ENCODE measurements around the gene BRD7.

Gene BRD7

GRCh38 chr16:50388496-50388895 is 19.7 kb upstream of the BRD7 start:
- no peak for DNase-seq

GRCh38 chr16:50386774-50387173 is 18.0 kb upstream of the BRD7 start:
- DNase-seq = no peak

DNA sequence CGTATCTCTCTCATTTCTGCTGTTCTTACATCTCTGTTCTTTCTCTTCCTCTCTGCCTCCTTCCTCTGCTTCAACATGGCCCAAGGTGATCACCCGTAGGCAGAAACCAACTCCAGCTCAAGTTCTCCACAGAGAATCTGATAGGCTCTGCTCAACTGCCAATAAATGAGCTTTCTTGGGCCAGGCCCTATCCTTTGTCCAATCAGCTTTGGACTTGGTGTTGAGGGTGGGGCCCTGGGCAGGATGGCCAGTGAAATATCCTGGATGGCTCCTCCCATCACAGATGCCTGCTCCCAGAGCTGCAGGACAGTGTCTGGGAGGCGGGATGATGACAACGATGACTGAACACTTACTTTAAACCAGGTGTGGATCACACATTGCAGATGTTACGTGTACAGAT is 17.4 kb upstream of the BRD7 start:
- DNase-seq = no peak

DNA sequence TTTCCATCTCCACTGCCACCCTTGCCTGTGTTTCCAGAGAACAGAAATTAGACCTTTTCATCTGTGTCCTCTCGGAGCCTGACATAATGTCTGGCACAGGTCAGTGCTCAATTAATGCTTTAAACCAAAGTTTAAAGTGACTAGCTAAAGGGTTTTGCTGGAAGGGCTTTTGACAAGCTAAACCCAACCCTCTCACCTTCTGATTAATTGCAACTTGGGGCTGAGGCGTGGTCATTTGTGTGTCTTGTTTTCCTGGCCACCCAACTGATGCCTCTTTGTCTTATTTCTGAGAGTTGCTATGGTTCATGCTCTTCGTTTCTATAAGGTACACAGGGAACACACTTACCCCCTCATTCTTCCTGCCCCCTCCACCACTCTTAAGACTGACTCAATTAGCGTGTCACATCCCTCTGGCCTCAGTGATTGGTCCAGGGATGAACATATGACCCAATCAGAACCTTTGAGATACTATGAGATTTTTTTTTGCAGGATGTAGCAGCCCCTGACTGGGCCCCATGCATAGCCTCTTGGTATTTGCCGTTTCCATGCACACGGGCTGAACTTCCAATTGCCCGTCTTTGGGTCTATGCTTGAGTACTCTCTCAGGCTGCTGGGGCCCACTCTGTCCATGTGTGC is 15.8 kb upstream of the BRD7 start:
- no peak for DNase-seq

DNA sequence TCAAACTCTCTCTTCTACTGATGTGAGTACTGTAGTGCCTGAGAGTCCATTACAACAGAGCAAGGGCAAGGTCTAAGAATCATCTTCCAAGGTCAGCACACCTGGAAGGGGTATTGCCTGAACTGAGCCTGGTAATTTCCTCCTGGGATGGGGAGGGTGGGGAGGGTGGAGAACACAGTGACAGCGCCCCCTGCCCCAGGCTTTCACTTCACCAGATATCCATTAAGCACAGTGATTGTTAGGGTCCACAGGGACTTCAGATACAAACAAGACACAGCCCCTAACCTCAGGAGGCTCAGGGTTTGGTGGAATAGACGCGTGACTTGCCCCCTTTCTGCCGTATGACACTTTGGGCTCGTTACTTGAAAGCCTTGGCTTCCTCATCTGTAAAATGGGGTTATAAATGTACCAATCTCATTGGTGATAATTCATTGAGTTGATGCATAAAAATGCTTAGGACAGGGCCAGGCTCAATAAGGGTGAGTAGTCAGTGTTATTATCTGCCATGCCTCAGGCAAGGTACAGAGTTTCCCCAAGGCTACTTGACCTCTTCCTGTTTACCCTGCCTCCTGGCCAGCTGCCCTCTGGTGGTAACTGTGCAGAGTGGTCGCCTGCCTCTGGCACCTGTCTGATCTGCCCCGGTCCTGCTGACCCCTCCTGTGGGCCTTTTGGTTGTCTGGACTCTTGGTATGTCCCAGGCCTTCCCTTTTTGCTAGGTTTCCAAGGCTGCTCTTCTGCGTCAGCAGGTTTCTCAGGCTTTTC is 13.1 kb upstream of the BRD7 start:
- no peak for DNase-seq

DNA sequence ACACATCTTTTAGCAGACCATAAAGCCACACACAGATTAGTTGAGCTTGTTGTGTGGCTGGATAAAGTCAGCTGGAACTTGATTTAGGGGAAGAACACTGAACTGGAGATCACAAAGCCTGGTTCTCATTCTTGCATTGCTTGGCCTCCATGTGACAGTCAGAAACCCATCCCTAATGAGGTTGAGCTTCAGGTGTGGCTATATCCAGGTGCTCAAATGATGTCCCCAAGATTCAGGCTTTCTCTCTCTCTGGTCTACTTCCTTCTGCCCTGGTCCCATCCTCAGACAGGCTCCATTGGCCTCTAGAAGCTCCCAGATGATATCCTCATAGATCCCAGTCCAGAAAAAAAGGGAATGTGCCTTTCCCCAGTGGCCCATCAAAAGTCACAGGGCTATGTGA is 9.6 kb upstream of the BRD7 start:
- no peak for DNase-seq

GRCh38 chr16:50377001-50377400 is 8.2 kb upstream of the BRD7 start:
- no peak for DNase-seq

GRCh38 chr16:50373780-50374179 is 5.0 kb upstream of the BRD7 start:
- no peak for DNase-seq

- DNase-seq = no peak
Observed at GRCh38 chr16:50373345-50373701, 4.5 kb upstream of the BRD7 start.

GRCh38 chr16:50372611-50373344 is 4.0 kb upstream of the BRD7 start:
- no peak for DNase-seq

DNA sequence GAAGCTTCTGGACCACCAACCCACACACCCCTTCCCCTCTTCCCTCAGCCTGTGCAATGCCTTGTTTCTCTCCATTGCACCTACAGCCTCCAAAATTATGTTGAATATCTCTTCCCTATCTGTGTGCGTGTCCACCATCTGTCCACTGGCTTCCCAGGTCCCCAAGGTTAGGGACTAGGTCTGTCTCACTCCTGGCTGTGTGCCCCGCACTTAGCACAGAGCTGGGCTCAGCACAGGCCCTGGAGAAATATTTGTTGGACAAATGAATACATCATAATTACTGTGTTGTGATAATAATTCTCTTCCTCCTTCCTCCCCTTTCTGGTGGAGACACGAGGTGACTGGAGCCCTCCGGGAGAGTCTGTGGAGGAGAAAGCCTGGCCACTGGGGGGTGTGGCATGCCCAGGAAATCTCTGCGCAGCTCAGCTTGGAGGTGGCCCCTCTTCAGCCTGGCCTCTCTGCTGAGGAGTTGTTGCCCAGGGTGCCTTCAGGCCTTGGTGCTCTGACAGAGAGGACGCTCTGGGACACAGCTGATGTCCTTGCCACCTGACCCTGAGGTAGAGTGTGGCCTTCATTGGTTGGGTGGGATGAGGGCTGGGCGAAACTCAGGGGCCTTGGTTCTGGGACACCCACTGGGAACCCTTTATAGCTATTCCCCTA is 3.3 kb upstream of the BRD7 start:
- no peak for DNase-seq

DNA sequence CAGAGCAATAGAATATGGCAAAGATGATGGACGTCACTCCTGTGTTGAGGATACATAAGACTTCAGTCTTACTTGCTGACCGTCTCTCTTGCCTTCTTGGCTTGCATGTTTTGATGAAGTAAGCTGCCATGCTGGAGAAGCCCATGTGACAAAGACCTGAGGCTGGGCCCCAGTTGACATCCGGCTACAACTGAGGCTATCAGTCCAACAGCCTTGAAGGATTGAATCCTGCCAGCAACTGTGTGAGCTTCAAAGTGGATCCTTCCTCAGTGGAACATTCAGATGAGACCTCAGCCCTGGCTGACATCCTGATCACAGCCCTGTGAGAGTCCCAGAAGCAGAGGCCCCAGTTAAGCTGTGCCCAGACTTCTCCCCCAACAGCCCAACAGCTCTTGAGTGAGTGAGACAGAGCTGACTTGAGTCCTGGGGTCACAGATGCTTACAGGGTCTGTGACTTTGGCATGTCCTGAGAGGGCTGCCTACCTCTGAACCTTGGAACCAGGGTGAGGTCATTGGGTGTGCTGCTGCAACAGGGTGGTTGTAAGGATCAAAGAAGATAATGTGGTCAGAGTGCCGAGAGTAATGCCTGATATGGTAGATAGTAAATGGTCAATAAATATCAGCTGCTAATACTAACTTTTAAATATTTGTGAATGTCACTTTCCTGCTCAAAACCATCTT is 2.4 kb upstream of the BRD7 start:
- no peak for DNase-seq

- DNase-seq = no peak
Observed at GRCh38 chr16:50369133-50369804, 481 bp upstream of the BRD7 start.

DNA sequence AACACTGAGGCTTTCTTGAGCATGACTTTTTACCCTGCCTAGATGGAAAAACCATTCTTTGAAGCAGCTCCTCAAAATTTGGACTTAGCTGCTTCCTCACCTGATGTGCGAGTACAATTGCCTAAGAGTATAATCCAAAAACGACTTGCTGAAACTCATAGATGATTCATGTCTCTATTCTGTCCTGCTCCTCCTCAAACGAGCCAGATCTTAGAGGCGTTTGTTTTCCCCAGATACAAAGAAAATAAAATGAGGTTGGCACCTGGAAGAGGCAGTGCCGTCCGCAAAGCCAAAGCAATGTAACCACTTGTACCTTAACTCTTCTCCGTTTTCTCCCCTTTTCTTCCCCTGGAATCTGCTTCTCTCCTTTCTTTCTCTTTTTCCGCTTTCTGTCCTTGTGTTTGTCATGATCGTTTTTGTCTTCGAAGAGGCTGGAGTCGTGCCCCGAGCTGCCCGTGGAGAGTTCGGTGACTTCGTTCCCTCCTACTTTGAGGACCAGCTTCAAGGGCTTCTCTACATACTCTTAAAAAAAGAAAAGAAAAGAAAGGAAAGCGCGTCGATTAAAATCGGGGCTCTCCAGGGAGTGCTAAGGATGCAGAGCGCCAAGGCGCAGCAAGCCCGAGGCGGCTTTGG is 895 bp downstream of the BRD7 start:
- DNase-seq = no peak

- DNase-seq = no peak
Observed at GRCh38 chr16:50365791-50366575, 2.8 kb downstream of the BRD7 start.

- DNase-seq = no peak
Observed at GRCh38 chr16:50363656-50364055, 5.1 kb downstream of the BRD7 start.

DNA sequence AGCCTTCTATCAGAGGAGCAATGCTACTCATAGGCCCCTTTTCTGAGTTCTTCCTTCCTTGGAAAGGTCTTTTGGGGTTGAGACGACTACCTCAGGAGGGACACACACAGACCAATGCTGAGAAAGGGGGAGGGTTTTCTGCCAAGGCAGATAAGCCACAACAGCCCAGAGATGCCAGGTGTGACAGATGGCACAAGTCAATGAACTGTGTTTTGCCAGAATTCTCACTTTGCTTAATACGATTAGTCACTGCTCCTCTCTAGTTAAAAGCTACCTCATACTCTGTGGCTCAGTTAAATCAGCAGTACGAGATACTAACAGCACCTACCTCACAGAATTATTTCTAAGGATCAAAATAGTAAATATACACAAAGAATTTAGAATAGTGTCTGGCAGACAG is 8.0 kb downstream of the BRD7 start:
- no peak for DNase-seq

DNA sequence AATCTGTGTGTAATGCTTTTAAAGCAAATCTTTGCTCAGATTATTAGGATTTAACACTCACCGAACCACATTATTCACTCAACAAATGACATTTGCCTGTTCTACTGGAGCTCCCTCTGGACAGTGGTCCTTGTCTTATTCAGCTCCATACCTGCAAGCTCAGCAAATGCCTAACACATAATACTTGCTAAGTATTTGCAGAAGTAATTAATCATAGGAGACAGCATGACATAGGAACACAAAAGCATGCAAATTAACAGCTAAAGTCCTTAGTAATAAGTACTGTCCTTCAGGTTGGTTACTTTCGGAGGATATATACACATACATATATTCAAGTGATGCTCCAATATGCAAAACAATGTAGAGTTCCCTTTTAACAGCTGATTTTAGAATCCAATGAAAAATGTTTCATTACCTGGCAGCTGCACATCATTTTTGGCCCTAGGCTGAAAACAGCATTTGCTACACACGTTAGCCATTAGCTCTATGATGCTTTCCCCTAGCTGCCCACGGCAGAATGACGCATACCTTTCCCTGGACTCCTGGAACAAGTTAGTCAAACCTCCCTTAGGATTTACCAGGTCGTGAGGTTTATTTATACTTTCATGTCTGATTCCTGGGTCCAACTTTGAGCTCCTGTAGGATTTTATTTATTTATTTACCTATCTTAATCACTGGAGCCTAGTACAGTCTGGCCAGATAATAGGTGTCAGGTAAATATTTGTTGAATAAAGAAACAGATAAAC is 8.6 kb downstream of the BRD7 start:
- DNase-seq = no peak

- DNase-seq = no peak
Observed at GRCh38 chr16:50359626-50360025, 9.2 kb downstream of the BRD7 start.
